Sigmoid colon (tissue), 4 donors: ENCODE measurements around the gene DCAKD.

Experiments
- CTCF ChIP-seq, 4 experiments: fragments of 450-650 bp in 3 of 4; fragments of 200-600 bp in 1 of 4; IDR thresholded peaks; one replicate each; pipeline ENCODE4 v1.5.1; 2016 to 2019; ENCODE audit warnings: antibody characterized with exemption in 4 of 4, mild to moderate bottlenecking in 3 of 4, moderate library complexity in 2 of 4
- EP300 ChIP-seq, 4 donors: sonication (generic); formaldehyde crosslinking; IDR thresholded peaks; one replicate each; pipeline ENCODE4 v1.6.1; 2017; ENCODE audit warnings: antibody characterized with exemption in 4 of 4
- POLR2A ChIP-seq, 2 donors: fragments of 450-650 bp; IDR thresholded peaks; one replicate each; pipeline ENCODE4 v1.6.1; 2016; ENCODE audit warnings: antibody characterized with exemption in 2 of 2, mild to moderate bottlenecking in 2 of 2, moderate library complexity in 2 of 2

DNA sequence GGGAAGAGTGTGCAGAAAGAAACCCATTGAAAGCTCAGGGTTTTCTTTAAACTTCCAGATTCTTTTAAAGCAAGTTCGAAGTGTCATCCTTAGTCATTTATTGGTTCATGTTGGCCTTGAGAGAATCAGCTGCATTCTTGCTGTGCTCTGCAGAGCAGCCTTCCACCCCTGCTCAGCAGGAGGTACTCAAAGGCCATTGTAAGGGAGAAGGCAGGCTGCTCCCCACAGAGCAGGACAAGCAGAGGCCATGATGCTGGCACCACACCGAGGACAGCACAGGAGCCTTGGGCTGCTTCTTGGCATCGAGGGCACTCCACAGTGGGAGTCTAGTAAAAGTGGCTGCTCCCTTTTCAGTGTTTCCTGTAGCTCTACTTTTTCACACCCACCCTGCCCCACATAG lies 39.3 kb upstream of the DCAKD start:
- TF ChIP-seq EP300 (IDR thresholded peaks at IDR 0.05) (no peak), CTCF (IDR thresholded peaks at IDR 0.05) (no peak), POLR2A (IDR thresholded peaks at IDR 0.05) (no peak)
